ENCODE data around the gene ANKRD28. TPM values are rescaled to one million over a fixed set of nuclear protein-coding genes. Genes with fewer than 3 reads are reported as not detected.

Gene ANKRD28
- total and polyA plus RNA-seq, 2 of the 4 experiments (the other 2 are of a cell fraction): 52.6 to 211 TPM

DNA sequence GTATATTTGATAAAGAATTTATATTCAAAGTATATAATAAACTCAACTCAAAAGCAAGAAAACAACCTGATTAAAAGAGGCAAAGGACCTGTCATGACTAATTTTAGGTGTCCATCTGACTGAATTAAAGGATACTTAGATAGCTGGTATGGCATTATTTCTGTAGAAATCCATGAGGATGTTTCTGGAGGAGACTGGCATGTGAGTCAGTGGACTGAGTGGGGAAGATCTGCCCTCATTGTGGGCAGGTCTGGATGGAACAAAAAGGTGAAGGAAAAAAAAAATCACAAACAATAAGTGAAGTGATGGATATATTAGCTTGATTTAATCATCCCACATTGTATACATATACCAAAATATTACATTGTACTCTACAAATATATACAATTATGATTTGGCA lies 16.6 kb downstream of the ANKRD28 start:
- Histone ChIP-seq H3K9me1 (ENCODE audit: insufficient read depth, low read length) (no peaks in the 10 kb centered on the region), H3K36me3 (ENCODE audit: control insufficient read depth, insufficient read depth, low read length) (peaks cover 11% of the 10 kb centered on the region), H3K23ac (ENCODE audit: low read depth, low read length) (no peak overlapping the region), H3K4ac (ENCODE audit: low read depth, low read length) (no peak overlapping the region), H2BK15ac (ENCODE audit: low read depth, low read length) (no peak overlapping the region), H3K14ac (replicated peaks; ENCODE audit: low read depth, low read length) (no peak overlapping the region), H2BK120ac (ENCODE audit: low read depth, low read length) (no peak overlapping the region), H3K27me3 (ENCODE audit: control insufficient read depth, insufficient read depth, low read length) (no peaks in the 10 kb centered on the region), H3K4me3 (ENCODE audit: insufficient read depth, low read depth, low read length) (no peak overlapping the region), H3K9ac (ENCODE audit: low read depth, low read length) (no peak overlapping the region), H2BK20ac (ENCODE audit: low read depth, low read length) (no peak overlapping the region), H2AK9ac (replicated peaks; ENCODE audit: low read depth, low read length, poor library complexity) (no peak overlapping the region), H3K27ac (ENCODE audit: insufficient read depth, low read length) (peak overlapping the region; percentile 59; the same call in 1 of the 2 replicates), H3K79me1 (ENCODE audit: low read depth in 1 of 2, low read length in 2 of 2) (peaks cover 16 to 26% of the 10 kb centered on the region in 2 experiments), H4K20me1 (ENCODE audit: insufficient read depth, low read length) (peaks cover 4% of the 10 kb centered on the region; the same call in 1 of the 2 replicates), H3K18ac (ENCODE audit: low read depth, low read length) (no peak overlapping the region), H2AFZ (replicated peaks; ENCODE audit: low read length, poor library complexity) (no peak overlapping the region), H2BK5ac (ENCODE audit: low read depth, low read length, poor library complexity, severe bottlenecking) (no peak overlapping the region), H4K91ac (ENCODE audit: insufficient read depth, low read depth, low read length) (0 out of 2 replicates have a peak overlapping the region, but pooled peaks have one; percentile 10), H3K9me3 (ENCODE audit: control insufficient read depth, insufficient read depth, low read length) (no peaks in the 10 kb centered on the region), H4K8ac (ENCODE audit: low read depth in 2 of 2, low read length in 2 of 2) (no peak overlapping the region; a peak in 1 of 4 replicates), H4K5ac (ENCODE audit: low read depth, low read length) (no peak overlapping the region), H2AK5ac (ENCODE audit: low read depth, low read length) (no peak overlapping the region), H3K4me1 (ENCODE audit: control insufficient read depth, insufficient read depth, low read length) (peaks cover 9% of the 10 kb centered on the region), H3K56ac (ENCODE audit: extremely low read depth, insufficient read depth, low read length) (no peak overlapping the region), H3K4me2 (ENCODE audit: low read depth, low read length) (0 out of 2 replicates have a peak overlapping the region, but pooled peaks have one; percentile 29)
- ChIA-PET CTCF (interaction anchor here (1.6 kb wide), 1 partner anchor 55 kb away, joined by 3 read pairs; no protein-coding TSS in a partner anchor), POLR2A (ENCODE audit: unreplicated experiment) (interaction anchor here (0.5 to 0.6 kb wide), 2 partner anchors 15 to 16 kb away, joined by 3 read pairs; no protein-coding TSS in a partner anchor)
- intact Hi-C loops (cut with micrococcal nuclease) (no loop called here), in situ Hi-C loops (cut with MboI; ENCODE audit: low sequenced_read_pairs) (no loop called here), dilution Hi-C loops (cut with HindIII; ENCODE audit: low sequenced_read_pairs, unreplicated experiment) (no loop called here)
- BruUV-seq (replicated peaks): no TSS peak
- TF ChIP-seq RFX5 (IDR thresholded peaks at IDR 0.05; ENCODE audit: low read depth, low read length): no peak
- no peak for TF ChIP-seq MAFK (IDR thresholded peaks at IDR 0.05; ENCODE audit: low read depth, low read length)
- TF ChIP-seq CEBPB (IDR thresholded peaks at IDR 0.05; ENCODE audit: low read depth, low read length): no peak
- TF ChIP-seq CHD1 (IDR thresholded peaks at IDR 0.05; ENCODE audit: low read depth, low read length): no peak
- TF ChIP-seq NFE2L2 (IDR thresholded peaks at IDR 0.05; ENCODE audit: low read depth, low read length): no peak
- TF ChIP-seq POLR2A (IDR thresholded peaks at IDR 0.05; ENCODE audit: low read depth, low read length): no peak
- no peak for TF ChIP-seq MAZ (IDR thresholded peaks at IDR 0.05; ENCODE audit: borderline replicate concordance, low read depth, low read length)
- TF ChIP-seq MXI1 (IDR thresholded peaks at IDR 0.05; ENCODE audit: borderline replicate concordance, low read depth, low read length): no peak
- TF ChIP-seq FOS (IDR thresholded peaks at IDR 0.05; ENCODE audit: low read depth, low read length): no peak
- no peak for TF ChIP-seq RCOR1 (IDR thresholded peaks at IDR 0.05; ENCODE audit: insufficient replicate concordance, low read length)
- TF ChIP-seq BHLHE40 (IDR thresholded peaks at IDR 0.05; ENCODE audit: low read depth, low read length): no peak
- TF ChIP-seq RAD21 (IDR thresholded peaks at IDR 0.05; ENCODE audit: low read length): no peak
- TF ChIP-seq, protein P1, sequence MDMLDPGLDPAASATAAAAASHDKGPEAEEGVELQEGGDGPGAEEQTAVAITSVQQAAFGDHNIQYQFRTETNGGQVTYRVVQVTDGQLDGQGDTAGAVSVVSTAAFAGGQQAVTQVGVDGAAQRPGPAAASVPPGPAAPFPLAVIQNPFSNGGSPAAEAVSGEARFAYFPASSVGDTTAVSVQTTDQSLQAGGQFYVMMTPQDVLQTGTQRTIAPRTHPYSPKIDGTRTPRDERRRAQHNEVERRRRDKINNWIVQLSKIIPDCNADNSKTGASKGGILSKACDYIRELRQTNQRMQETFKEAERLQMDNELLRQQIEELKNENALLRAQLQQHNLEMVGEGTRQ (IDR thresholded peaks at IDR 0.05; ENCODE audit: low read depth, low read length): no peak
- no peak for TF ChIP-seq SMC3 (IDR thresholded peaks at IDR 0.05; ENCODE audit: low read depth, low read length)
- TF ChIP-seq, protein P2, sequence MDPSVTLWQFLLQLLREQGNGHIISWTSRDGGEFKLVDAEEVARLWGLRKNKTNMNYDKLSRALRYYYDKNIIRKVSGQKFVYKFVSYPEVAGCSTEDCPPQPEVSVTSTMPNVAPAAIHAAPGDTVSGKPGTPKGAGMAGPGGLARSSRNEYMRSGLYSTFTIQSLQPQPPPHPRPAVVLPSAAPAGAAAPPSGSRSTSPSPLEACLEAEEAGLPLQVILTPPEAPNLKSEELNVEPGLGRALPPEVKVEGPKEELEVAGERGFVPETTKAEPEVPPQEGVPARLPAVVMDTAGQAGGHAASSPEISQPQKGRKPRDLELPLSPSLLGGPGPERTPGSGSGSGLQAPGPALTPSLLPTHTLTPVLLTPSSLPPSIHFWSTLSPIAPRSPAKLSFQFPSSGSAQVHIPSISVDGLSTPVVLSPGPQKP (IDR thresholded peaks at IDR 0.05; ENCODE audit: borderline replicate concordance, low read depth, low read length): no peak
- no peak for DNase-seq
- no peak for ATAC-seq (ENCODE audit: low read depth)

Measured in IMR-90 (cell line).